Smooth muscle cell (in vitro differentiated cells): ENCODE data around the gene MAPK8IP1. TPM values are rescaled to one million over a fixed set of nuclear protein-coding genes. Genes with fewer than 3 reads are reported as not detected.

Source experiments
- DNase-seq: peaks from one replicate; lab custom pipeline; 2025; ENCODE audit not compliant: unreplicated experiment; lab: John Stamatoyannopoulos, UW
- H2AFZ ChIP-seq: fragments of 200-600 bp; sonication (generic); 2 replicates; pipeline ENCODE4 v1.6.0; 2016; ENCODE audit warnings: antibody characterized with exemption, low read depth, mild to moderate bottlenecking
- H3F3A ChIP-seq: fragments of 200-600 bp; sonication (generic); 2 replicates; pipeline ENCODE4 v1.6.0; 2017; ENCODE audit warnings: antibody characterized with exemption, low read depth
- H3K27ac ChIP-seq: fragments of 200-600 bp; sonication (generic); 2 replicates; pipeline ENCODE4 v1.5.1; 2016; ENCODE audit warnings: low read depth, mild to moderate bottlenecking
- H3K27me3 ChIP-seq: fragments of 200-600 bp; sonication (generic); 2 replicates; pipeline ENCODE4 v1.6.1; 2016; ENCODE audit warnings: low read depth, mild to moderate bottlenecking
- H3K36me3 ChIP-seq: fragments of 200-600 bp; sonication (generic); 2 replicates; pipeline ENCODE4 v1.5.1; 2016; ENCODE audit warnings: low read depth
- H3K4me1 ChIP-seq: fragments of 200-600 bp; sonication (generic); 2 replicates; pipeline ENCODE4 v1.5.1; 2016; ENCODE audit warnings: low read depth
- H3K4me2 ChIP-seq: fragments of 200-600 bp; sonication (generic); 2 replicates; pipeline ENCODE4 v1.6.0; 2016; ENCODE audit warnings: mild to moderate bottlenecking
- H3K4me3 ChIP-seq: fragments of 200-600 bp; sonication (generic); 2 replicates; pipeline ENCODE4 v1.5.1; 2016; ENCODE audit warnings: mild to moderate bottlenecking
- H3K79me2 ChIP-seq: fragments of 200-600 bp; sonication (generic); 2 replicates; pipeline ENCODE4 v1.6.0; 2016; ENCODE audit warnings: low read depth, mild to moderate bottlenecking
- H3K9ac ChIP-seq: fragments of 200-600 bp; sonication (generic); 2 replicates; pipeline ENCODE4 v1.6.0; 2016; ENCODE audit warnings: low read depth
- H3K9me3 ChIP-seq: fragments of 200-600 bp; sonication (generic); replicated peaks from 2 replicates; pipeline ENCODE4 v1.5.1; 2016; ENCODE audit warnings: low read depth
- H4K20me1 ChIP-seq: fragments of 200-600 bp; sonication (generic); 2 replicates; pipeline ENCODE4 v1.6.0; 2016; ENCODE audit warnings: low read depth
- WGBS: methylation state at CpG from one replicate; pipeline ENCODE4 v1.1.7; 2016; ENCODE audit warnings: low lambda C conversion rate; 5-methylcytosine and 5-hydroxymethylcytosine counted together
- polyA plus RNA-seq: library from polyadenylated mRNA; unstranded; fragments of >200 nt; fragmentation: Nextera tagmentation; extraction: Ambion mirVana; gene quantifications from 2 replicates; pipeline ENCODE4 v1.2.1, GENCODE V29; 2016
- total RNA-seq: library from RNA; depleted of rRNA; stranded (reverse); fragments of >200 nt; gene quantifications from 2 replicates; pipeline ENCODE4 v1.2.3, GENCODE V29; 2014
- TF ChIP-seq, protein P1 (sequence below): fragments of 200-600 bp; sonication (generic); IDR thresholded peaks from 2 replicates; pipeline ENCODE4 v1.5.1; 2017; ENCODE audit warnings: borderline replicate concordance, mild to moderate bottlenecking, antibody characterized with exemption; ENCODE audit not compliant: insufficient read depth, poor library complexity, severe bottlenecking

MAPK8IP1 gene
- total and polyA plus RNA-seq, 2 experiments from 2014 or later: 5.2 to 8.1 TPM

DNA sequence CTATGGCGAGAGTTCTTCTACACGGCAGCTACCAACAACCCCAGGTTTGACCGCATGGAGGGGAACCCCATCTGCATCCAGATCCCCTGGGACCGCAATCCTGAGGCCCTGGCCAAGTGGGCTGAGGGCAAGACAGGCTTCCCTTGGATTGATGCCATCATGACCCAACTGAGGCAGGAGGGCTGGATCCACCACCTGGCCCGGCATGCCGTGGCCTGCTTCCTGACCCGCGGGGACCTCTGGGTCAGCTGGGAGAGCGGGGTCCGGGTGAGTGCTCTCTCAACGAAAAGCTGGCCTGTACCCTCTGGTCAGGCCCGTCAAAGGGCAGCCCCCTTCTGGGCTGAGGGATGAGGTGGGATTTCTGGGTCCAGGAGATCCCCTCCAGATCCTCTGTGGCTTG, 15.9 kb upstream of the MAPK8IP1 start:
- Histone ChIP-seq H3K36me3 (no peaks in the 10 kb centered on the region), H3K4me3 (no peak overlapping the region), H3K9me3 (no peaks in the 10 kb centered on the region), H3K4me2 (no peak overlapping the region), H3K79me2 (no peaks in the 10 kb centered on the region), H3K9ac (no peak overlapping the region), H3K27me3 (no peaks in the 10 kb centered on the region), H4K20me1 (peaks cover 20% of the 10 kb centered on the region), H3F3A (peaks cover 7% of the 10 kb centered on the region), H3K27ac (no peak overlapping the region), H2AFZ (no peak overlapping the region), H3K4me1 (no peaks in the 10 kb centered on the region)
- no peak for DNase-seq
- 95% methylated on average over 12 of the region's 12 CpGs for WGBS
- TF ChIP-seq, protein P1, sequence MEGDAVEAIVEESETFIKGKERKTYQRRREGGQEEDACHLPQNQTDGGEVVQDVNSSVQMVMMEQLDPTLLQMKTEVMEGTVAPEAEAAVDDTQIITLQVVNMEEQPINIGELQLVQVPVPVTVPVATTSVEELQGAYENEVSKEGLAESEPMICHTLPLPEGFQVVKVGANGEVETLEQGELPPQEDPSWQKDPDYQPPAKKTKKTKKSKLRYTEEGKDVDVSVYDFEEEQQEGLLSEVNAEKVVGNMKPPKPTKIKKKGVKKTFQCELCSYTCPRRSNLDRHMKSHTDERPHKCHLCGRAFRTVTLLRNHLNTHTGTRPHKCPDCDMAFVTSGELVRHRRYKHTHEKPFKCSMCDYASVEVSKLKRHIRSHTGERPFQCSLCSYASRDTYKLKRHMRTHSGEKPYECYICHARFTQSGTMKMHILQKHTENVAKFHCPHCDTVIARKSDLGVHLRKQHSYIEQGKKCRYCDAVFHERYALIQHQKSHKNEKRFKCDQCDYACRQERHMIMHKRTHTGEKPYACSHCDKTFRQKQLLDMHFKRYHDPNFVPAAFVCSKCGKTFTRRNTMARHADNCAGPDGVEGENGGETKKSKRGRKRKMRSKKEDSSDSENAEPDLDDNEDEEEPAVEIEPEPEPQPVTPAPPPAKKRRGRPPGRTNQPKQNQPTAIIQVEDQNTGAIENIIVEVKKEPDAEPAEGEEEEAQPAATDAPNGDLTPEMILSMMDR: no peak

DNA sequence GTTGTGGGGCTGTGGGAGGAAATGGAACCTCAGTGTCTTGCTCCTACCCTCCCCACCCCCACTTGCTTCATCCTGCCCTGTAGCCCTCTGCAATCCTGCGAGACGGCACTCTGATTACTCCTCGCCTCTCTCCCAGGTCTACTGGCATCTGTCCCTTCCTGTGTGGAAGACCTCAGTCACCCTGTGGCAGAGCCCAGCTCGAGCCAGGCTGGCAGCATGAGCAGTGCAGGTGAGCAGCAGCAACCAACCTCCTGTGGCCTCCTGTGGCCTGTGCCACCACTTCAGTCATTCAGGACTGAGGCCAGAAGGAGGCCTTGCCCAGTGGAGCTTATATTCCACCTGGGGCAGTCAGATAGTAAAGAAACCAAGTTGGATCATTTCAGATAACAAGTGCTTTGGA, 14.7 kb upstream of the MAPK8IP1 start:
- H3K27ac ChIP-seq: peak overlapping the region; percentile 28
- H3K4me3 ChIP-seq: no peak overlapping the region
- TF ChIP-seq, protein P1: no peak
- 95% methylated on average over 4 of the region's 4 CpGs for WGBS
- no peak overlapping the region for H3K9ac ChIP-seq
- no peaks in the 10 kb centered on the region for H3K36me3 ChIP-seq
- H4K20me1 ChIP-seq: peaks cover 30% of the 10 kb centered on the region
- no peak for DNase-seq
- H3F3A ChIP-seq: peaks cover 7% of the 10 kb centered on the region
- no peak overlapping the region for H2AFZ ChIP-seq
- no peaks in the 10 kb centered on the region for H3K79me2 ChIP-seq
- H3K27me3 ChIP-seq: no peaks in the 10 kb centered on the region
- no peak overlapping the region for H3K4me2 ChIP-seq
- H3K4me1 ChIP-seq: no peaks in the 10 kb centered on the region
- H3K9me3 ChIP-seq: no peaks in the 10 kb centered on the region

DNA sequence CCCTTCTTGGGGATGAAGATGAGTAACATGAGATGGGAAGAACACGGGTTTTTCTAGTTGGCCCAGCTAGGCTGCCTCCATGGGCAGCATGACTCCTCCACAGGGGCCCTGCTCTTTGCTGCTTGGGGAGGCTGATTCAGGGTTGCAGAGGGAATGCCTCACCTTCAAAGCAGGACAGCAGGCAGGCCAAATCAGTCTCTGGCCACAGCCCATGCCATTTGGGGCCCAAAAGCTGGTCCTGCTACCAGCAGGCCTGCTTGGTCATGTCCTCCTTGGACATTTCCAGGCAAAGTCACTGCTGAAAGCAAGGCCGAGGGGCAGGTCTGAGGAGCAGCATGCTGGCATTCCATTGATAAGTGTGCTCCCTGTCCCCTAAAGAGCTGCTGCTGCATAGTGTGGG, 13.8 kb upstream of the MAPK8IP1 start:
- Histone ChIP-seq H3K79me2 (no peaks in the 10 kb centered on the region), H3F3A (peaks cover 7% of the 10 kb centered on the region), H3K9me3 (no peaks in the 10 kb centered on the region), H3K27me3 (no peaks in the 10 kb centered on the region), H3K27ac (peak overlapping the region; percentile 73), H3K36me3 (no peaks in the 10 kb centered on the region), H2AFZ (no peak overlapping the region), H4K20me1 (peaks cover 34% of the 10 kb centered on the region), H3K9ac (no peak overlapping the region), H3K4me1 (peaks cover 8% of the 10 kb centered on the region), H3K4me2 (no peak overlapping the region), H3K4me3 (no peak overlapping the region)
- TF ChIP-seq, protein P1: no peak
- no peak for DNase-seq
- WGBS: 95% methylated on average over 2 of the region's 2 CpGs

DNA sequence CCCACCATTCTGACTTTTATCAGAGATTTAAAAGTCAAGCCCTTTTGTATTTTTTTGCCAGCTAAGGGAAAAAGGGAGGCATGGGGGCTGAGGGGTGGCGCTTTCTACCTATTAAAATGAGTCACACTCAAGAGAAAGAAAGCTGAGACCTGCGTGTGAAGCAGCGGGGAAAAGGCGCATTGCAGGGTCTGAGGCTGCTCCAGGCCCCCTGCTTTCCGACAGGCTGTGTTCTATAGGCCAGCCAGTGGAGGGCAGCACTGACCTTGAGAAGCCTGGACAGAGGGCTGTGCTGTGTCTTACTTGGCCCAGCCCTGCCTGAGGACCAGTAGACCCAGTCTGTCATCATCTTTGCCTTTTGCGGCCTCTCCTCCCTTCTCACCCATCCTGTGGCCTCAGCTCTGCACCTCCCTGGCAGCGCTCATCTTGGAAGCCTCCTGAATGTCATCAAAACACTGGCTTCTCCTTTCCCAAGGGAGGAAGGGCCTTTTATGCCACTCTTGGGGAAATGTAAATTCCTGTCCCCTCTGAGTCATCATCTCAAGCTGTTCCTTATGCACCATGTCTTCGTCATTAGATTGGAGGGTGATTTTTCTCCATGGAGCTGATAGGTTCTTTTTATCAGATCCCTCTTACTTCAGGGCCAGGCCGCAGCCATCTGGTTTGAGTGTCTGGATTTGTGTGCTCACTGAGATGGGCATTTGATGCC, 12.6 kb upstream of the MAPK8IP1 start:
- Histone ChIP-seq H3K4me2 (peak overlapping the region; percentile 27), H3K9me3 (no peaks in the 10 kb centered on the region), H3F3A (peaks cover 7% of the 10 kb centered on the region), H3K4me3 (no peak overlapping the region), H3K27ac (peak overlapping the region; percentile 73), H3K27me3 (no peaks in the 10 kb centered on the region), H3K79me2 (no peaks in the 10 kb centered on the region), H3K36me3 (no peaks in the 10 kb centered on the region), H2AFZ (no peak overlapping the region), H3K9ac (no peak overlapping the region), H3K4me1 (peaks cover 13% of the 10 kb centered on the region), H4K20me1 (peaks cover 41% of the 10 kb centered on the region)
- peak; percentile 45 for DNase-seq
- 25% methylated on average over 9 of the region's 9 CpGs for WGBS
- TF ChIP-seq, protein P1: peak; percentile 73
